LHCN-M2 (cell line): ENCODE results near the gene PDE9A. TPM values are rescaled to one million over a fixed set of nuclear protein-coding genes. Genes with fewer than 3 reads are reported as not detected.

Experiments used
- DNase-seq: peaks from one replicate; pipeline ENCODE4 v3.0.0-alpha.2; 2012; ENCODE audit warnings: low read depth
- total RNA-seq: library from RNA; depleted of rRNA; stranded (reverse); fragments of >200 nt; gene quantifications from 2 replicates; pipeline ENCODE4 v1.2.3, GENCODE V29; 2014

The PDE9A gene
- total RNA-seq, 1 experiment from 2014 or later = not detected

GRCh38 chr21:42655796-42656770 lies 2.7 kb downstream of the PDE9A start:
- no peak for DNase-seq

- DNase-seq = no peak
These were observed 3.5 kb downstream of the PDE9A start for GRCh38 chr21:42656872-42657271.

GRCh38 chr21:42657676-42658319 lies 4.4 kb downstream of the PDE9A start:
- no peak for DNase-seq

- DNase-seq = no peak
These were observed 5.1 kb downstream of the PDE9A start for GRCh38 chr21:42658320-42659105.

- DNase-seq = no peak
These were observed 6.1 kb downstream of the PDE9A start for GRCh38 chr21:42659416-42660117.

GRCh38 chr21:42660118-42660470 lies 6.7 kb downstream of the PDE9A start:
- no peak for DNase-seq

- no peak for DNase-seq
These were observed 8.4 kb downstream of the PDE9A start for GRCh38 chr21:42661688-42662429.

GRCh38 chr21:42662430-42663199 lies 9.2 kb downstream of the PDE9A start:
- DNase-seq = no peak

- DNase-seq = no peak
These were observed 9.9 kb downstream of the PDE9A start for GRCh38 chr21:42663200-42663750.

- DNase-seq = no peak
These were observed 10.6 kb downstream of the PDE9A start for GRCh38 chr21:42663860-42664535.

- no peak for DNase-seq
These were observed 11.2 kb downstream of the PDE9A start for GRCh38 chr21:42664614-42665013.

GRCh38 chr21:42665026-42665425 lies 11.6 kb downstream of the PDE9A start:
- no peak for DNase-seq

- DNase-seq = no peak
These were observed 12.1 kb downstream of the PDE9A start for GRCh38 chr21:42665484-42665883.

GRCh38 chr21:42666023-42666747 lies 12.8 kb downstream of the PDE9A start:
- no peak for DNase-seq

GRCh38 chr21:42666925-42667324 lies 13.5 kb downstream of the PDE9A start:
- DNase-seq = no peak

- DNase-seq = no peak
These were observed 15.0 kb downstream of the PDE9A start for GRCh38 chr21:42668298-42668992.

- no peak for DNase-seq
These were observed 15.6 kb downstream of the PDE9A start for GRCh38 chr21:42669041-42669440.
